HuH-7 (cell line): ENCODE measurements around the gene C2orf74.
"Not testable (repeated sequence)": the region's sequence is repeated elsewhere in the genome, so short reads cannot be mapped to it uniquely, and the experiment has no call there.

ENCODE experiments used
- DNase-seq: peaks from one replicate; pipeline ENCODE4 v3.0.0; 2011; ENCODE audit warnings: low spot score

C2orf74 gene

GRCh38 chr2:61173116-61173515, 11.1 kb downstream of the C2orf74 start:
- no peak for DNase-seq

DNA sequence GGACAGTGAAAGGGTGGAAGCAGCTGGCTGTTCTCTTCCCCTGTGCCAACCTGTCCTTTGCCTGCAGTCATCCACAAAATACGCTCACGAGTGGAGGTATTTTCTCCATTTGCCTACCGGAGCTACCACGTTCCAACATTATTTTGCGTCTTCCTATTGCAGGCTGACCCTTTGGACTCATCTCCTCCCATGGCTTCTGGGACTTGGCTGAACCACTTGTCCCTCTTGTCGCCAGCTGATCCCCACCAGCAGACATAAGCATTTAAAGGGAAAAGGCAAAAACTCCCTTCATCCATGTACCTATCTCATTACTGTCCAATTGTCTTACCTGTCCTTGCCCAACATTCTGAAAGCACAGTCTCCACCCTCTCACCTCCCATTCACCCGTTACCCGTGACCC, 13.0 kb downstream of the C2orf74 start:
- no peak for DNase-seq

DNA sequence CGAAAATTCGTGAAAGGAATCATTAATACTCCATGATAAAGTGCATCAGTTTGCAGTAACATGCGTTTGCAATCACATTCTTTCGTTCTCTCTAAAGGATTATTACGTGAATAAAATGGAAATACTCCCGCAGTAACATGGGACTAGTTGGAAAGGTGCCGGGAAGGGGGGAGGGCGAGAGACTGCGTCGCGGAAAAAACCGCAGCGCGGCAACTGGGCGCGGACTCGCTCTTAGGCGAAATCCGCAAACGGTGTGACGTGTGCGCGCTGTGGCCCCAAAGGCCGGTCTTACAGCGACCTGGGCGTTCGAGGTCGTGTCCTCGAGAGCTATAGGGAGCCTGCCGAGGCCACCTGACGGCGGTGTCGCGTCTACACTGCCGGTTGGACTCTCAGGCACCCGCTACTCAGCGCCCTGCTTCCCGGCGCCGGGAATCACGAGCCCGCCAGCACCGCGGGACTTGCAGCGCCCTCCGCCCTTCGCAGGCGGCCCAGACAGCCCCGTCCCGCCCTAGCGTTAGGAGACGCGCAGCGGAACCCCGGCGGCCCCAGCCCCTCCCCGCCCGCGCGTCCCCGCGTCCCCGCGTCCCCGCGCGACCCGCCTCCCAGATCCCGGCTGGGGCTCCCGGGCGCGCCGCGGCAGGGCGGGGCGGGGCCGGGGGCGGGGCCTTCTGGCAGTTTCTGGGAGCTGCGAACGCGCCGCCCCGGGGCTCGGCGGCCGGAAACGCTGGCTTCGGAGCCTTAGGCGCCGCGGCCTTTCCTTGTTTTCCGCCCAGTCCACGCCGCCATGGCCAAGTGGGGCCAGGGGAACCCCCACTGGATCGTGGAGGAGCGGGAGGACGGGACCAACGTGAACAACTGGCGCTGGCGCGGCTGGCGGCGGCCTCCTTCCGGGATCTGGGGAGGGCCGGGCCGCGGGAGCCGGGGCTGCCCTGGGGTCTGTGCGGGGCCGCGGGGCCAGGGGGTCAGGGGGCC, 15.1 kb downstream of the C2orf74 start:
- peak; percentile 99 for DNase-seq

DNA sequence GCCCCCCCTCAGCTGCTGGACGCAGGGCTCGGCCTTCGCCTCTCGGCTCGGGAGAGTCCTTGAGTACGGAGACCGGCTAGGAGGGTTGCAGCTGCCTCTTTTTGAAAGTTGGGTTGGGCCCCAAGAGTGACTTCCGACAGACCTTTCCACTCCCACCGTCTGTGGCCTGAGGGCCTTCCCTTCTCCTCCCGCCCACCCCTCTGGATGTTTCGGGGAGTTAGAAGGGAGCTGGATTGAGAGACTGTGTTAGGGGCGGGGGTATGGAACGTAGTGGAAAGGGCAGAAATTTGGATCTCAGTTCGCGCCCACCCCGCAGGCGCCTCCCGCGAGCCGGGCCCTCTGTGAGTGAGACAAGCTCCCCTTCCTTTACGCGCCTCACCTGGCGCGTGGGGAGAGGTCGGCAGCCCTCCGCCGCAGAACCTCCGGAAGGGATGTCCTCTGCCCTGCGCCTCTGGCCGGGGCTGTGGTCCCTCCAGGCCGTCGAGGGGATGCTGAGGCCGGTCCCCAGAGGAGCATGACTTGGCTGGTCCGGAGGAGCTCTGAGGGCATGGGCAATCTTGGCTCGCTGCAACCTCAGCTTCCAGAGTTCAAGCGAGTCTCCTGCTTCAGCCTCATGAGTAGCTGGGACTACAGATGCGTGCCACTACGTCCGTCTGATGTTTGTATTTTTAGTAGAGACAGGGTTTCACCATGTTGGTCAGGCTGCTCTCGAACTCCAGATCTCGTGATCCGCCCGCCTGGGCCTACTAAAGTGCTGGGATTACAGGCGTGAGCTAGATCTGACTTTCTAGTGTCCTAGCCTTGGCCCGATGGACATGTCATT, 15.9 kb downstream of the C2orf74 start:
- peak; percentile 43 for DNase-seq

- DNase-seq = no peak
These were observed 16.9 kb downstream of the C2orf74 start for GRCh38 chr2:61178603-61179545.

- DNase-seq = no peak
These were observed 18.0 kb downstream of the C2orf74 start for GRCh38 chr2:61179701-61180639.

GRCh38 chr2:61180686-61181085, 18.7 kb downstream of the C2orf74 start:
- DNase-seq = no peak

- DNase-seq = no peak
These were observed 19.5 kb downstream of the C2orf74 start for GRCh38 chr2:61181382-61182058.

- DNase-seq = no peak
These were observed 20.0 kb downstream of the C2orf74 start for GRCh38 chr2:61182059-61182383.

DNA sequence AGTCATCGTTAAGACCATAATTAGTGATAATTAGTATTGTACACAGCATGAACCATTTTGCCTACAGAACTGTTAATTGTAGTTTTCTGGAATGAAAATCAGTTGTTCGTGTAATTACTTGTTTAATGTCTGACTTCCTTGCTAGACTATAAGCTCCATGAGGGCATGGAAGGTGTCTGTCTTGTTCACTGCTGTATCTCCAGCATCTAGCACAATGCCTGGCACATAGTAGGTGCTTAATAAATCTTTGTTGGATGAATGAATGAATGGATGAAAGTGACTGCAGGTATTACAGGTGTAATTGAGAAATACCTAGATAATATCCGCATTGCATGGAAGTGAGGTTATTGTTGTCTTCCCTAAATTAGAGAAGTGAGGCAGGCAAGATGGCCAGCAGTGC, 21.8 kb downstream of the C2orf74 start:
- DNase-seq = no peak

- no peak for DNase-seq
These were observed 22.3 kb downstream of the C2orf74 start for GRCh38 chr2:61184263-61184662.

- DNase-seq = no peak
These were observed 23.3 kb downstream of the C2orf74 start for GRCh38 chr2:61185231-61185728.

DNA sequence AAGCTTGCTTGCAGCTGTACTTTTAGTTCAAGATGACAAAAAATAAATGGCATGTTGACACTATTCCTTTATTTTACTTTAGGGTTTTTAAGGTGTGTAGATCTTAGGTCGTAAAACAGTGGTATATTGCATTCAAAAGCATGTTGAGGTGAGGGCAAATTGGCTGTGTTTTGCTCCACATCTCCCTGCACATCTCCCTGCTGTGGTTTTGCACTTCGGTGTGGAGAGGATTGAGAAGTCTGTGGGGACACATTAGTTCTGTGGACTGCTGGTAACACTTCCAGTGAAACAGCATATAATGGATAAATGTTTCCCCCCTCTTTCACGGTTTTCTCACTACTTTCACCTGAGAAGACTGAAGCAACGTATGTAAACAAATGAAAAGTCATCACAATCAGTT, 25.1 kb downstream of the C2orf74 start:
- no peak for DNase-seq

GRCh38 chr2:61193670-61194561, 31.9 kb downstream of the C2orf74 start:
- no peak for DNase-seq

- DNase-seq = not testable (repeated sequence)
These were observed 32.7 kb downstream of the C2orf74 start for GRCh38 chr2:61194646-61195045.

GRCh38 chr2:61196671-61197070, 34.7 kb downstream of the C2orf74 start:
- DNase-seq = no peak

DNA sequence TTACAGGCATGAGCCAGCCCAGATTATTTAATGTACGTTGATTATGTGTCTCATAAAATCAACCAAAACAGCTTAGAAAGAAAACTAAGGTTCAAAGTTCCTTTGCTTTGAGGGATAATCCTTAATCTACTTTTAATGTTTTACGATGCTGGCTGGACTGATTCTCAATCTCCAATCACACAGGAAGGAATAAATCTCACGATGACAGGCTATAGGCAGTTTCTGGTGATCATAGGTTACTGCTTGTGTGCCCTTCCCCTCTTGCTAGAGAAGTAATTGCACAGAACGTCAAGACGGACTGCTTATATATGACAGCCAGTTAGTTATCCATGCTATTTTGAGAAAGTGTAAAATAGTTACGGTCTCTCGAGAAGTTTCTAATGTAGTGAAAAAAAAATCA, 43.1 kb downstream of the C2orf74 start:
- no peak for DNase-seq

DNA sequence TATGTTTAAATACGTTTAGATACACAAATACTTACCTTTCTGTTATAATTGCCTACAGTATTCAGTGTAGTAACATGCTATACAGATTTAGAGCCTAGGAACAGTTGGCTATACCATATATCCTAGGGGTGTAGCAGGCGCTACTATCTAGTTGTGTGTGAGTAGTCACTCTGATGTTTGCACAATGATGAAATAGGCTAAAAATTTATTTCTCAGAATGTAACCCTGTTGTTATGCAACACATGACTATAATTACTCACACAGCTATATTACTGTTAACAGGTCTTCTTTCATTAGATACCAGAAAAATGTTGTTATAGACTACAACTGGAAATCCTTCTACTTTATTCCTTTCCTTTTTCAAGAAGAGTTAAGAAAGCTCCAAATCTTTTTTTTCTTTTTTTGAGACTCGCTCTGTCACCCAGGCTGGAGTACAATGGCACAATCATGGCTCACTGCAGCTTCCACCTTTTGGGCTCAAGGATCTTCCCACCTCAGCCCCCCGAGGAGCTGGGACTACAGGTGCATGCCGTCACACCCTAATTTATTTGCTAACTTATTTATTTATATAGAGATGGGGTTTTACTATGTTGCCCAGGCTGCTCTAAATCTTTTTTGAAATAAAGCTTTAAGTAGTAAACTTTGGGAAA, 48.5 kb downstream of the C2orf74 start:
- peak; percentile 8 for DNase-seq
